Subcutaneous adipose tissue (tissue), 4 donors: Measurements from ENCODE around the gene STEAP2. TPM values are rescaled to one million over a fixed set of nuclear protein-coding genes. Genes with fewer than 3 reads are reported as not detected.

Experiments used
- total RNA-seq, 4 donors: library from RNA; depleted of rRNA; stranded (reverse); fragments of >200 nt; gene quantifications; one replicate each; pipeline ENCODE4 v1.1.0, GENCODE V29; 2016
- TF ChIP-seq, protein P1 (sequence below): fragments of 450-650 bp; IDR thresholded peaks from one replicate; pipeline ENCODE4 v1.5.1; 2016; ENCODE audit warnings: low read depth, mild to moderate bottlenecking, control low read depth, antibody characterized with exemption, moderate library complexity

STEAP2 gene
- total RNA-seq, 4 donors from 2014 or later = 10.5 to 21.2 (median 17.1) TPM

DNA sequence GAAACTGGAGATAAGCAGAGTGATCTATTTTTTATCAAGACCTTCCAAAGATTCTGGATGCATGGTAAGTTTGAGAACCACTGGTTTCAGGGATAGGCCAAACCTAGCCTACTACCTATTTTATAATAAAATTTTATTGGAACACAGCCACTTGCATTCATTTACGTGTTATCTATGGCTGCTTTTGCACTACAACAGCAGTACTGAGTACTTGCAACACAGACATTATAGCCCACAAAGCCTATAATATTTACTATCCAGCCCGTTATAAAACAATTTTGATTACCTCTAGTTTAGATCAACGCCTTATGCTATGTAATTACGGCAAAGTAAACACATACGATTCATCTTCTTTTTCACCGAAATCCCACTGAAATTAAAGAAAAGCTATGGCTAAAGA is 38.9 kb upstream of the STEAP2 start:
- TF ChIP-seq, protein P1, sequence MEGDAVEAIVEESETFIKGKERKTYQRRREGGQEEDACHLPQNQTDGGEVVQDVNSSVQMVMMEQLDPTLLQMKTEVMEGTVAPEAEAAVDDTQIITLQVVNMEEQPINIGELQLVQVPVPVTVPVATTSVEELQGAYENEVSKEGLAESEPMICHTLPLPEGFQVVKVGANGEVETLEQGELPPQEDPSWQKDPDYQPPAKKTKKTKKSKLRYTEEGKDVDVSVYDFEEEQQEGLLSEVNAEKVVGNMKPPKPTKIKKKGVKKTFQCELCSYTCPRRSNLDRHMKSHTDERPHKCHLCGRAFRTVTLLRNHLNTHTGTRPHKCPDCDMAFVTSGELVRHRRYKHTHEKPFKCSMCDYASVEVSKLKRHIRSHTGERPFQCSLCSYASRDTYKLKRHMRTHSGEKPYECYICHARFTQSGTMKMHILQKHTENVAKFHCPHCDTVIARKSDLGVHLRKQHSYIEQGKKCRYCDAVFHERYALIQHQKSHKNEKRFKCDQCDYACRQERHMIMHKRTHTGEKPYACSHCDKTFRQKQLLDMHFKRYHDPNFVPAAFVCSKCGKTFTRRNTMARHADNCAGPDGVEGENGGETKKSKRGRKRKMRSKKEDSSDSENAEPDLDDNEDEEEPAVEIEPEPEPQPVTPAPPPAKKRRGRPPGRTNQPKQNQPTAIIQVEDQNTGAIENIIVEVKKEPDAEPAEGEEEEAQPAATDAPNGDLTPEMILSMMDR = no peak

DNA sequence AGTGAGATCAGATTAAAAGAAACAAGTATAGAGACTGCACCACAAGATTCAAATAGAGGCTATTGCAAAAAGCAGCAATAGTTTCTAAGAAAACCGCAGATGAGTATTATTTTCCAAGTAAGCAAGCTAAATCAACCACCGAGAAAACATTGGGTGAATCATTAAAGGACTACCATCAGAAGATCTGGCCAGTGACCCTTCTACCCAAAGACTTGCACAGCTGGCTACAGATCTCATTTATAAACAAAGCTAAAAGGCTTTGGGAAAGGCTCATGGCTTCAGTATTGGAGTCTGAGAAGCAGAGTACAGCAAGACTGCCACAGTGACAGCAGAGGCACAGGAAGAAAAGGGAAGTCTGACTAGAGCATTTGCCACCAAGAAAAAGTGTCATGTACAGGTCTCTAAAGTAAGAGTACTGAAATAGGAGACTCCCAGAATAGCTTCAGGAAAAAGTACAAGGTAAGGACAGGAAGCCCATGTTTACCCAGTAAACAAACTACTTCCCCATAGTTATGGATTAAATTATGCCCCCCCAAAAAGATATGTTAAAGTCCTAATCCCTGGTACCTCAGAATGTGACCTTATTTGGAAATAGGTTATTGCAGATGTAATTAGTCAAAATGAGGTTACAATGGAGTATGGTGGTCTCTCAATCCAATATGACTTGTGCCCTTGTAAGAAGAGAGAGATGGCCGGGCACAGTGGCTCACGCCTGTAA is 38.3 kb upstream of the STEAP2 start:
- TF ChIP-seq, protein P1 = no peak

DNA sequence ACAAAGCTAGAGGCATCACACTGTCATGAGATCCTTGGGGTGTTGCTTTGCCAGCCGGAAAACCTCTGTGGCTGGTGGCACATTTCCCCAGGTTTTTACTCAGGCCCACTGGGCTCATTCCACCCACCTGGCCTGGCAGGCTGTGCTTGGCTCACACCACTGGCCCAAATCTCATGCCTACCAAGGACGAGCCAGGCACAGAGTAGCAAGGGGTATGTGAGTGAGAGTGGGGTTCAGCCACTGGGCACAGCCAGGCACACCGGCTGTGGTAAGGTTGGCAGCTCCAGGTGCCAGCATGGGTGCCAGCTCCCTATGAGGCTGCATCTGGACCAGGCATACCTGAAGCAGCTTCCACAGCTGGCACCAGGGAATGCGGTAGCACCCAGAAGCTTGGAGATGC is 35.9 kb upstream of the STEAP2 start:
- TF ChIP-seq, protein P1 = no peak

DNA sequence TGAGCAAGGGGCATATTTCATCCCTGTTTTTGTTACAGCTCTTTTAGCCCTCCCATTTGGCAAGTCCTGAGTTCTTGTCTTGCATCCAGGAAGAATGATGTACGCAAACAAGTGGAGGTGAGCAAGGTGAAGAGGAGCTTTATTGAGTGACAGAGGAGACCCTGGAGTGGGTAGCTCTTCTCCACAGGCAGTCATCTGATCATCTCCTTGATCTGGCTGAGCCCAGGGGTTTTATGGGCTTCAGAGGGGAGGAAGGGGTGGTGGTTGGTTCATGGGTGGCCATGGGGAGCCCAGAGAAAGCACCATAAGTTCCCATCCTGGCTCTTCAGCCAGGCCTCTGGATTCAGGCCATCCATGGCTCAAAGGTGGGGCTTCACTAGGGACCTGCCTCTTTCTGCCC is 35.3 kb upstream of the STEAP2 start:
- TF ChIP-seq, protein P1 = no peak

DNA sequence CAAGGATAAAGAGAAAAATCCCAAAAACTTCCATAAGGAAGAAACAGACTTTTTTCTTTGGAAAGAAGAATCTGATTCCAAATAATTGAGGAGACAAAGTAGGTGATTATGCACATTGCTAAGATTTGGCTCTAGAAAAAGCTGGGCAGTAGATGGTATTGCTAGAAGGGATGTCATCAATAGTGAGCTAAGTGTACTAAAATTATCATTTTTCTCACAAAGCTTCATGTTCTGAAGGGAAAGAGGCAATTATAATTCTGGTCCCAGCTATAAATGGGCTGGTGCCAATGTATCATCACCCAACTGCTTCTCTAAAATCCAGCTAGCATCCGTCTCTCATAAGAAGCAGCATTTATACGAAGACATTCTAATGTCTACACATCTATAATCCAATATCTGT is 33.4 kb upstream of the STEAP2 start:
- TF ChIP-seq, protein P1 = no peak

DNA sequence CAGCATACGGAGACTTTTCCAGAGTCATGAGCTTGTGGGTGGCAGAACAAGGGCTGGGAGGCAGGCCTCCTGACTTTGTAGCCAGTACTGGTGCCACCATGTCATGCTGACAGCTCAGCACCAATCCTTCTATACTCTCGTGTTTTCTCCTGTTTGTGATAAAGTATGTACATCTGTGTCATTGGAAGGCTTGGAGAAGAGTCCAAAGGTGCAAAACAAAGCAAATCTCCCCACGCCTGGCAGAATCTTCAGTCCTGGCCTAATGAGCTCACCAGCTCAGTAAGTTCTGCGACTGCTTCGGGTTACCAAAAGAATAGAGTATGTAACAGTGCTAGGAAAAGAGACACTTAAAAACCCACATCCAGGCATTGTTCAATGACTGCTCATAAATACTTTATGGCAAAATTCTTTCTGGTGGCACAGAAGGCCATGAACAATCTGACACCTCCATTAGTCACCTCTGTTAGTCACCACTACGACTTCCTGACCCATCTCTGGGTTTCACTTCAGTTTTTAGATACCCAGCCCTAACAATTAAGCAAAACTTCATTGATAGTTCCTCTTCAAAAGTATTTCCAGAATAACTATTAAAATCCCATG is 32.8 kb upstream of the STEAP2 start:
- TF ChIP-seq, protein P1 = no peak

DNA sequence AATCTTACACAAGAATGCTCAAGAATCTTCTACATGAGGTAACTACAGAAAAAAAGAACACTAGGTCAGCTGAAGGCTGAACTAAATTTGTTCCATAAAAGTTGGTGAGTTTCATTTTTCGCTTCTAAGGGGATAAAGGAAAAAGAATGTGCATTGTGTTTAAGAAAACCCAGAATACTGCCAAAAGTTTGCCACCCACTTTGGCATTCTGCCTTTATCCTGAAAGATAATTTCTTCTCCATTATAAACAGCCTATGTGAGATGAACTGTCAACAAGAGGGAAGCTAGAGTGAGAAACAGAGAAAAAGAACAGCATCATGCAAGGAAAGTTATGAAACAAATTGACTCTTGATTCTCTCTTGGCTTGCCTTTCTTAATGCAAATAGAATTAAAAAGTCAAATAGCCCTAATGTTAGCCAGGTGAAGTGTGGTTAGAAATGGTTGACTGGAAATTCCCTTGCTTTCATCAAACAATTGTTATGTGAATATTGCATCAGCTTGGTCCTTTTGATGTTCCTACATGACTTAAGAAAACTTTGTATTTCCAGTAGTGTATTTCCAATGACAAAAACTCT is 31.4 kb upstream of the STEAP2 start:
- TF ChIP-seq, protein P1 = no peak
